ENCODE results near the gene RTN4R. TPM values are rescaled to one million over a fixed set of nuclear protein-coding genes. Genes with fewer than 3 reads are reported as not detected.

RTN4R gene
- total RNA-seq, 1 experiment from 2014 or later, result 16.3 TPM

DNA sequence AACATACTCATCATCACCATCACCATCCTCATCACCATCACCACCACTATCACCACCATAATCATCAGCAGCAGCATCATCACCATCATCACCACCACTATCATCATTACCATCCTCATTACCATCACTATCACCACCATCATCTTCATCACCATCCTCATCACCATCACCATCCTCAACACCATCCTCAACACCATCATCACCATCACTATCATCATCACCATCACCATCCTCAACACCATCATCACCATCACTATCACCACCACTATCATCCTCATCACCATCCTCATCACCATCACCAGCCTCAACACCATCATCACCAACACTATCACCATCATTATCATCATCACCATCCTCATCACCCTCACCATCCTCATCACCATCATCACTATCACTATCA, 16.6 kb downstream of the RTN4R start:
- H3K4me1 ChIP-seq (ENCODE audit: control insufficient read depth, insufficient read depth, low read length), result no peaks in the 10 kb centered on the region; the same call in 1 of the 2 replicates
- ATAC-seq (no peak), DNase-seq (ENCODE audit: low read depth, low spot score) (no peak)
- BruUV-seq (replicated peaks), result no TSS peak
- H3K27me3 ChIP-seq (ENCODE audit: control insufficient read depth, insufficient read depth, low read length), result no peaks in the 10 kb centered on the region
- H3K27ac ChIP-seq (ENCODE audit: low read length), result no peak overlapping the region
- ChIA-PET CTCF (no interaction called here), POLR2A (no interaction called here)
- intact Hi-C loops (cut with micrococcal nuclease; ENCODE audit: unreplicated experiment) (no loop called here), in situ Hi-C loops (cut with HindIII; ENCODE audit: low pct_unique_long_range_greater_than_20kb, low sequenced_read_pairs) (no loop called here)
- TF ChIP-seq POLR2AphosphoS5 (IDR thresholded peaks at IDR 0.05; ENCODE audit: low read depth, low read length) (no peak), TCF7L2 (IDR thresholded peaks at IDR 0.05; ENCODE audit: low read depth, low read length) (no peak), REST (IDR thresholded peaks at IDR 0.05; ENCODE audit: insufficient read depth in 1 of 2, low read depth in 2 of 2, low read length in 1 of 2) (no peak), SIN3A (IDR thresholded peaks at IDR 0.05; ENCODE audit: borderline replicate concordance, insufficient read depth, low read depth, low read length) (no peak)
- TF ChIP-seq, protein P1, sequence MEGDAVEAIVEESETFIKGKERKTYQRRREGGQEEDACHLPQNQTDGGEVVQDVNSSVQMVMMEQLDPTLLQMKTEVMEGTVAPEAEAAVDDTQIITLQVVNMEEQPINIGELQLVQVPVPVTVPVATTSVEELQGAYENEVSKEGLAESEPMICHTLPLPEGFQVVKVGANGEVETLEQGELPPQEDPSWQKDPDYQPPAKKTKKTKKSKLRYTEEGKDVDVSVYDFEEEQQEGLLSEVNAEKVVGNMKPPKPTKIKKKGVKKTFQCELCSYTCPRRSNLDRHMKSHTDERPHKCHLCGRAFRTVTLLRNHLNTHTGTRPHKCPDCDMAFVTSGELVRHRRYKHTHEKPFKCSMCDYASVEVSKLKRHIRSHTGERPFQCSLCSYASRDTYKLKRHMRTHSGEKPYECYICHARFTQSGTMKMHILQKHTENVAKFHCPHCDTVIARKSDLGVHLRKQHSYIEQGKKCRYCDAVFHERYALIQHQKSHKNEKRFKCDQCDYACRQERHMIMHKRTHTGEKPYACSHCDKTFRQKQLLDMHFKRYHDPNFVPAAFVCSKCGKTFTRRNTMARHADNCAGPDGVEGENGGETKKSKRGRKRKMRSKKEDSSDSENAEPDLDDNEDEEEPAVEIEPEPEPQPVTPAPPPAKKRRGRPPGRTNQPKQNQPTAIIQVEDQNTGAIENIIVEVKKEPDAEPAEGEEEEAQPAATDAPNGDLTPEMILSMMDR (IDR thresholded peaks at IDR 0.05), result no peak
- no peaks in the 10 kb centered on the region for H3K9me3 ChIP-seq (ENCODE audit: control insufficient read depth, insufficient read depth, low read depth, low read length)
- H3K4me3 ChIP-seq (ENCODE audit: low read depth in 2 of 2, low read length in 2 of 2), result no peak overlapping the region
- H3K36me3 ChIP-seq (ENCODE audit: control insufficient read depth, insufficient read depth, low read length), result no peaks in the 10 kb centered on the region

DNA sequence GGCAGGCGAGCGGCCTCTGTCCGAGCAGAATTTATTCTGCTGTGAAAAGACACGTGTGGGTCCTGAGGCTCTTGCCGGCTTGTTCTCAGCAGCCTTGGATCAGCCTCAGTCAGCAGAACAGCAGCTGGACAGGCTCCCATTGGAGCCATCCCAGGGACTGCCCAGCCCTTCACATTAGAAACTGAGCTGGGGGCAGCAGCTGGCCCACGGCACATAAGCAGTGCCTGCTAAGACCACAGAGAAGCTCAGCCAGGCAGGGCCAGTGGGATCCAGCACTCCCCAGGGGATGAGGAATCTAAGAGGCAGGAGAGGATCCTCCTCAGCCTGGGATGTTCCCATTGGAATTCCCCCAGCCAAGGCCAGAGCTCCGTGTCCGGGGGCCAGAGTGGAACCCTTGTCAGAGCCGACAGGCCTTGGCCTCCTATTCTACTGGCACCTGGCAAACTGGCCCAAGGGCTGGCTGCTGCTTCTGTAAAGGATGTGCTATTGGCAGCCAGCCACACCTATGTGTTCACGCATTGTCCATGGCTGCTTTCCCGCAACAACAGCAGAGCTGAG, 18.2 kb downstream of the RTN4R start:
- Histone ChIP-seq H3K4me3 (ENCODE audit: low read depth in 2 of 2, low read length in 2 of 2) (no peak overlapping the region), H3K27me3 (ENCODE audit: control insufficient read depth, insufficient read depth, low read length) (no peaks in the 10 kb centered on the region), H3K36me3 (ENCODE audit: control insufficient read depth, insufficient read depth, low read length) (no peaks in the 10 kb centered on the region), H3K27ac (ENCODE audit: low read length) (no peak overlapping the region), H3K9me3 (ENCODE audit: control insufficient read depth, insufficient read depth, low read depth, low read length) (no peaks in the 10 kb centered on the region), H3K4me1 (ENCODE audit: control insufficient read depth, insufficient read depth, low read length) (no peaks in the 10 kb centered on the region; the same call in 1 of the 2 replicates)
- POLR2A ChIA-PET, result no interaction called here
- in situ Hi-C loops (cut with HindIII; ENCODE audit: low pct_unique_long_range_greater_than_20kb, low sequenced_read_pairs) (no loop called here), intact Hi-C loops (cut with micrococcal nuclease; ENCODE audit: unreplicated experiment) (no loop called here)
- TF ChIP-seq POLR2AphosphoS5 (IDR thresholded peaks at IDR 0.05; ENCODE audit: low read depth, low read length) (no peak), SIN3A (IDR thresholded peaks at IDR 0.05; ENCODE audit: borderline replicate concordance, insufficient read depth, low read depth, low read length) (no peak), REST (IDR thresholded peaks at IDR 0.05; ENCODE audit: insufficient read depth in 1 of 2, low read depth in 2 of 2, low read length in 1 of 2) (no peak), TCF7L2 (IDR thresholded peaks at IDR 0.05; ENCODE audit: low read depth, low read length) (no peak)
- TF ChIP-seq, protein P1 (IDR thresholded peaks at IDR 0.05), result no peak
- DNase-seq (ENCODE audit: low read depth, low spot score) (no peak), ATAC-seq (no peak)
- CTCF ChIA-PET, result no interaction called here
- no TSS peak for BruUV-seq (replicated peaks)

All from Panc1 (cell line).